KOPT-K1 (cell line): ENCODE results near the gene OVCA2.

ENCODE experiments used
- H3K27ac ChIP-seq: fragments of 200-600 bp; sonication (generic); 2 replicates; pipeline ENCODE4 v1.5.1; 2016; ENCODE audit warnings: antibody characterized with exemption, mild to moderate bottlenecking, low read depth, low read length; ENCODE audit not compliant: poor library complexity, severe bottlenecking
- H3K36me3 ChIP-seq: fragments of 200-600 bp; sonication (generic); 2 replicates; pipeline ENCODE4 v1.5.1; 2017; ENCODE audit warnings: antibody characterized with exemption, mild to moderate bottlenecking, low read length, moderate library complexity; ENCODE audit not compliant: insufficient read depth
- H3K9me3 ChIP-seq: fragments of 200-600 bp; sonication (generic); 2 replicates; pipeline ENCODE4 v1.5.1; 2017; ENCODE audit warnings: antibody characterized with exemption, low read length, mild to moderate bottlenecking; ENCODE audit not compliant: insufficient read depth, poor library complexity, severe bottlenecking

Gene OVCA2

GRCh38 chr17:2035541-2036488 is 6.0 kb upstream of the OVCA2 start:
- Histone ChIP-seq H3K9me3 (no peaks in the 10 kb centered on the region), H3K36me3 (peaks cover 36% of the 10 kb centered on the region; the same call in 1 of the 2 replicates), H3K27ac (no peak overlapping the region)

DNA sequence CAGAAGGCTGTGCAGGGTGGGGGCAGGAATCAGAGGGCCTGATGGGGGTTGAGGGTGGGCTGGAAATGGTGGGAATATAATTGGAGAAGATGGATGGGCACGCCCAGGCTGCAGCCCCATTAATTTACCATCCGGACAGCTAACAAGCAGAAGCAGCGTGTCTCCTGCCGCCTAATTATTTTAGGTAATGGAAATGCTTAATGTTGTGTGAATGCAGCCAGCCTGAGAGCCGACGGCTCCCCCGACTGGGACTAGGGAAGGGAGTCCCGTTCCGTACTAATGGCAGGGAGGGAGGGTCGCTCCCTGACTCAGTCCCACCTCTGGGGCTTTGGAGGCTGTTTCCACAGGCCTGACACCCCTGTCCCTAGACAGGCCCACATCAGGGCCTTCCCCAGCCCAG is 4.7 kb upstream of the OVCA2 start:
- Histone ChIP-seq H3K27ac (no peak overlapping the region), H3K9me3 (no peaks in the 10 kb centered on the region), H3K36me3 (peaks cover 41% of the 10 kb centered on the region)

DNA sequence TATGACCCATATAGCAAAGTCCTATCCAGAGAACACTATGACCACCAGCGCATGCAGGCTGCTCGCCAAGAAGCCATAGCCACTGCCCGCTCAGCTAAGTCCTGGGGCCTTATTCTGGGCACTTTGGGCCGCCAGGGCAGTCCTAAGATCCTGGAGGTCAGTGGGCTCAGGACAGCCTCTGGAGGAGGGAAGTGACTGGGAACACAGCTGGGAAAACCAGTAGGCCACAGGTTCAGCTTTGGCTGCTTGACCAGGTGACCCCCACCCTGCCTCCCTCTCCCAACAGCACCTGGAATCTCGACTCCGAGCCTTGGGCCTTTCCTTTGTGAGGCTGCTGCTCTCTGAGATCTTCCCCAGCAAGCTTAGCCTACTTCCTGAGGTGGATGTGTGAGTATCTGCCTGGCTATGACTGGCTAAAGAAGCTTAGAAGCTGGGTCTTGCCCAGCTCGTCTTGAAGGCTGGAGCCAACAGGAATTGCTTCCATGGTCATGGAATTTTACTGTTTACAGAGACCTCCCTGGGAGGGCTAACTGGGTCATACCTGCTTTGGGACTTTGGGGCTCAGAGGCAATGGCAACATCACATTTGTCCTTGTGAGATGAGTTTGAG is 1.5 kb upstream of the OVCA2 start:
- Histone ChIP-seq H3K27ac (no peak overlapping the region), H3K9me3 (no peaks in the 10 kb centered on the region), H3K36me3 (peaks cover 61% of the 10 kb centered on the region)

GRCh38 chr17:2040942-2041560 is 771 bp upstream of the OVCA2 start:
- Histone ChIP-seq H3K36me3 (peaks cover 61% of the 10 kb centered on the region), H3K27ac (no peak overlapping the region), H3K9me3 (no peaks in the 10 kb centered on the region)

DNA sequence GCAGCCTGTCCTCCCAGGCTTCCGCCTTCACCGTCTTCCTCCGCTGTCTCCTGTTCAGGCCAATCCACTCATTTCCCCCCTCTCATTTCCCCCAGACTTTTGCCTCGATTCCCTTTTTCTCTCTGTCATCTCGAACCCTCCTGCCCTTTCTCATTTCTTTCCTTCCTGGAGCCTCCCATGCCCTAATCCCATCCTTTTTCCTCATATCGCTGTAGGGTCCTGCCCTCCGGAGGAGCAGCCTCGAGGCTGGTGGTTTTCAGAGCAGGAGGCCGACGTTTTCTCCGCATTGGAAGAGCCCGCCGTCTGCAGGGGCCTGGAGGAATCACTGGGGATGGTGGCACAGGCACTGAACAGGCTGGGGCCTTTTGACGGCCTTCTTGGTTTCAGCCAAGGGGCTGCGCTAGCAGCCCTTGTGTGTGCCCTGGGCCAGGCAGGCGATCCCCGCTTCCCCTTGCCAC is 597 bp downstream of the OVCA2 start:
- Histone ChIP-seq H3K36me3 (peaks cover 49% of the 10 kb centered on the region), H3K27ac (peak overlapping the region; percentile 89), H3K9me3 (no peaks in the 10 kb centered on the region)

DNA sequence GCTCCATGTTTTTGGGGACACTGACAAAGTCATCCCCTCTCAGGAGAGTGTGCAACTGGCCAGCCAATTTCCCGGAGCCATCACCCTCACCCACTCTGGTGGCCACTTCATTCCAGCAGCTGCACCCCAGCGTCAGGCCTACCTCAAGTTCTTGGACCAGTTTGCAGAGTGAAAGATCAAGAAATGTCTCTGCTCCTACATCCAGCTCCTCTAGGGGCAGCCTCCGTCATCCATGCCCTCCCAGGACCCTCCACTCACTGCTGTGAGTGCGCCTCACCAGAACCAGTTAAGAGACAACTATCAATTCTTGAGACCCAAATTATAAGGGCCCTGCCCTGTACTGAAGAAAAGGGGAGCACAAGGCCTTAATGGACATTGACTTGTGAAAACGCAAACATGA is 1.1 kb downstream of the OVCA2 start:
- Histone ChIP-seq H3K9me3 (no peaks in the 10 kb centered on the region), H3K36me3 (peaks cover 43% of the 10 kb centered on the region), H3K27ac (peak overlapping the region; percentile 89)

GRCh38 chr17:2043785-2044184 is 2.0 kb downstream of the OVCA2 start:
- no peak overlapping the region for H3K27ac ChIP-seq
- no peaks in the 10 kb centered on the region for H3K9me3 ChIP-seq
- peaks cover 38% of the 10 kb centered on the region for H3K36me3 ChIP-seq

DNA sequence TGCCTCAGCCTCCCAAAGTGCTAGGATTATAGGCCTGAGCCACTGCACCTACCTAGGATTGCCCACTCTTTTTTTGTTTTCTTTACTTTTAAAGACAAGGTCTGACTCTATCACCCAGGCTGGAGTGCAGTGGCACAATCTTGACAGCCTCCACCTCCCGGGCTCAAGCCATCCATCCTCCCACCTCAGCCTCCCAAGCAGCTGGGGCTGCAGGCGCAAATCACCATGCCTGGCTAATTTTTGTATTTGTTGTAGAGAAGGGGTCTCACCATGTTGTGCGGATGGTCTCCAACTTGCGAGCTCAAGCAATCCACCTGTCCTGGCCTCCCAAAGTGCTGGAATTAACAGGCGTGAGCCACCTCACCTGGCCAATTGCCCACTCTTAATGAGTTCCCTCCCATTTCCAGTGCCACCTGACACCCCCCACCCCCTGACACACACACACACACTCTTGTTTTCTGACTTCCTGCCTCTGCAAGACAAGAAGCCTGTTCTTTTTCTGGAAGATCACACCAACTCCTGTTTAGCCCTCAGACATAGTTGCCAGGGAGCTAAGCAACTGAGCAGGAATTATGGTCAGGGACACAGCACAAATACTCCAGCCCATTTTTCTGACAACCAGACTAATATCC is 2.6 kb downstream of the OVCA2 start:
- peaks cover 38% of the 10 kb centered on the region for H3K36me3 ChIP-seq
- no peaks in the 10 kb centered on the region for H3K9me3 ChIP-seq
- no peak overlapping the region for H3K27ac ChIP-seq

GRCh38 chr17:2047590-2047989 is 5.8 kb downstream of the OVCA2 start:
- H3K9me3 ChIP-seq, result no peaks in the 10 kb centered on the region
- H3K36me3 ChIP-seq, result peaks cover 20% of the 10 kb centered on the region; the same call in 1 of the 2 replicates
- H3K27ac ChIP-seq, result no peak overlapping the region

- Histone ChIP-seq H3K36me3 (peaks cover 10% of the 10 kb centered on the region; the same call in 1 of the 2 replicates), H3K27ac (no peak overlapping the region), H3K9me3 (no peaks in the 10 kb centered on the region)
Observed at GRCh38 chr17:2048805-2049204, 7.0 kb downstream of the OVCA2 start.

- peaks cover 2% of the 10 kb centered on the region; the same call in 1 of the 2 replicates for H3K36me3 ChIP-seq
- H3K27ac ChIP-seq, result no peak overlapping the region
- no peaks in the 10 kb centered on the region for H3K9me3 ChIP-seq
Observed at GRCh38 chr17:2049333-2050299, 7.8 kb downstream of the OVCA2 start.

DNA sequence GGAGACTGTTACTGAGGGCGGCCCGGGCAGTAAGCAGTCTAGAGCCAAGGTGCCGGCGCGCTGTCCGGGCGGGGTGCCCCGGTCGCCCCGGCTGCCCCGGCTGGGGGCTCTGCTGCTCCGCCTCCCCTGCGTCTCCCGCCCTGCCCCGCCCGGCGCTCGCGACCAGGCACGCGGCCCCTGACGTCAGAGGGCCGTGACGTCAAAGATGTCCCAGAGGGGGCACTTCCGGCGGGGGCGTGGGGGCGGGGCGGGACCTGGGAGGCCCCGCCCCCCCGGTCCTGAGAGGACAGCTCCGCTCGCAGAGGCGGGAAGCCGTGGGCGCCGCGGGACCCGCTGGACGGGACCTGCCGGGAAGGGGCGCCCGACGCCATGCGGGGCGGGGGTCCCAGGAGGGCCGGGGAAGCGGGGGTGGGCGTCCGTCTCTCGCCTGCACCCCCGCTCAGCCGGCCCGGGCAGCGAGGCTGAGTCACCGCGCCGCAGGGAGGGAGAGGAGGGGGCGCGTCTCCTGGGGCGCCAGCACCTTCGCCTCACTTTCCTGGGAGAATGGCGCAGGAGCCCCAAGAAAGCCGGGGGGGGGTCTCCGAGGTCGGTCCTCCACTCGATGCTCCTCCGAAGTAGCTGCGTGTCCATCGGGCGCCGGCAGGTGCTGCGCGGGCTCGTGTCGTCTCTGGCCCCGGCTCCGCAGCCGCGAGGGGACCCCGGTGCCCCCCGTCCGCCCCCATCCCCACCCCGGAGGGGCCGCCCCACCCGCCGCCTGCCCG is 8.7 kb downstream of the OVCA2 start:
- Histone ChIP-seq H3K9me3 (no peaks in the 10 kb centered on the region), H3K36me3 (no peaks in the 10 kb centered on the region), H3K27ac (no peak overlapping the region)

DNA sequence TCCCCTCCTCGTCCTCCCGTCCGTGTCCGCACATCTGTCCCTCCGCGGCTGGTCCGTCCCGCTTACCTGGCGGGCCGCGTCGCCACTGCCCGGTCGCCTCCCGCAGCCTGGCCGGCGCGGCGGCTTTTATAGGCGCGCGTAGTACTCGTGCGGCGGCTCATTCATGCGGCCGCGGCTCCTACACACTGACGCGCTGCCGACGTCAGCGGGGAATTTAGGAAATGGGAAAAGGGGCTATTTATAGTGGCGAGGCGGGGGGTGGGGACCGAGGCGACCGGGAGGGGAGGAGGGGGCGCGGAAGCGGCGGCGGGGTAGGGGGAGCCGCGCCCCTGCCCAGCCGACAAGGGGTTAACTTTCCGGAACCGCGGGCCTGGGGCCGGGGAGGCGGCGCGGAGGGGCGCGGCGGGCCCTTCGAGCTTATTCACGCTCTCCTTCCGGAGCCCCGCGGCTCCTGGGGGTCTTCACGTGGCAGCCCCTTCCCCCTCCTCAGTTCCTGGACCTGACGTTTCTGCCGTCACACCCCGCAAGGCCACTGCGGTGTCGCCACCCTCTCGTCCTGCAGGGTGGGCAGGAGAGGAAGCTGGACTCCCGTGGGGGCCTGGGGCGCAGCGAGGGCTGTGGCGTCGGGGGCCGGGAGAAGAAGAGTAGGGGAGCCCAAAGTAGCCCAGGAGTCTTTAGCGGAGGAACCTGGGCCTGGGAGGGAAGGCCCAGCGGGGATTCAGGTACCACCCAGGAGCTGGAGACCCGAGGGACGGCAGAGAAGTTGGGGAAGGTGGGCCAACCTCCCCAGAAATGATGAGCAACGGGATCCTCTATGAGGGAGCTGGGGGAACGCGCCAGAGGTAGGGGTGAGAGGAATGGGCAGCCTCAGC is 9.5 kb downstream of the OVCA2 start:
- H3K9me3 ChIP-seq, result no peaks in the 10 kb centered on the region
- no peaks in the 10 kb centered on the region for H3K36me3 ChIP-seq
- H3K27ac ChIP-seq, result no peak overlapping the region
